SK-N-SH treated with all-trans-retinoic acid at 6 μM for 48 hours (cell line): ENCODE data around the gene KCNJ9.

Experiments used
- ARNTL ChIP-seq: fragments of 450-650 bp; formaldehyde crosslinking; IDR thresholded peaks from 2 replicates; pipeline ENCODE4 v1.5.0; 2020; ENCODE audit warnings: low read depth, mild to moderate bottlenecking, moderate library complexity, borderline replicate concordance
- CREB5 ChIP-seq: fragments of 250-450 bp; sonication (Bioruptor Pico); IDR thresholded peaks from 2 replicates; pipeline ENCODE4 v1.5.1; 2020; ENCODE audit warnings: low read depth, mild to moderate bottlenecking, moderate library complexity
- CSDC2 ChIP-seq: fragments of 250-450 bp; sonication (Bioruptor Pico); IDR thresholded peaks from 2 replicates; pipeline ENCODE4 v1.5.0; 2020; ENCODE audit warnings: mild to moderate bottlenecking, moderate library complexity
- GLIS3 ChIP-seq: fragments of 250-450 bp; sonication (Bioruptor Pico); IDR thresholded peaks from 2 replicates; pipeline ENCODE4 v1.5.0; 2020; ENCODE audit warnings: mild to moderate bottlenecking, moderate library complexity
- PATZ1 ChIP-seq: fragments of 250-450 bp; sonication (Bioruptor Pico); IDR thresholded peaks from 2 replicates; pipeline ENCODE4 v1.8.0; 2020; ENCODE audit warnings: mild to moderate bottlenecking, moderate library complexity, borderline replicate concordance
- RARB ChIP-seq: fragments of 250-450 bp; sonication (Bioruptor Pico); IDR thresholded peaks from 2 replicates; pipeline ENCODE4 v1.8.0; 2021; ENCODE audit warnings: mild to moderate bottlenecking, moderate library complexity
- TOX ChIP-seq: fragments of 250-450 bp; sonication (Bioruptor Pico); IDR thresholded peaks from 2 replicates; pipeline ENCODE4 v1.8.0; 2021; ENCODE audit warnings: mild to moderate bottlenecking, moderate library complexity, borderline replicate concordance
- ZC3H10 ChIP-seq: fragments of 250-450 bp; sonication (Bioruptor Pico); IDR thresholded peaks from 2 replicates; pipeline ENCODE4 v1.5.1; 2021; ENCODE audit warnings: mild to moderate bottlenecking, moderate library complexity
- ZFP30 ChIP-seq: fragments of 450-650 bp; formaldehyde crosslinking; IDR thresholded peaks from 2 replicates; pipeline ENCODE4 v1.5.0; 2022; ENCODE audit warnings: mild to moderate bottlenecking, moderate library complexity
- ZNF8 ChIP-seq: fragments of 450-650 bp; formaldehyde crosslinking; IDR thresholded peaks from 2 replicates; pipeline ENCODE4 v1.5.0; 2020; ENCODE audit warnings: mild to moderate bottlenecking, moderate library complexity

GRCh38 chr1:160050619-160051018, 30.7 kb upstream of the KCNJ9 start:
- TF ChIP-seq CSDC2 (no peak), ARNTL (CRISPR knock-in tag) (no peak), ZC3H10 (CRISPR knock-in tag) (no peak), RARB (CRISPR knock-in tag) (no peak), PATZ1 (CRISPR knock-in tag) (no peak), CREB5 (no peak), TOX (CRISPR knock-in tag) (no peak), ZNF8 (no peak), GLIS3 (CRISPR knock-in tag) (no peak), ZFP30 (CRISPR knock-in tag) (no peak)
